NCI-H2107 (cell line): ENCODE results near the gene SPDYE6.
"Not testable (repeated sequence)": the region's sequence is repeated elsewhere in the genome, so short reads cannot be mapped to it uniquely, and the experiment has no call there.

Source experiments
- DNase-seq: peaks from one replicate; lab custom pipeline; 2025; lab: John Stamatoyannopoulos, UW

Gene SPDYE6

DNA sequence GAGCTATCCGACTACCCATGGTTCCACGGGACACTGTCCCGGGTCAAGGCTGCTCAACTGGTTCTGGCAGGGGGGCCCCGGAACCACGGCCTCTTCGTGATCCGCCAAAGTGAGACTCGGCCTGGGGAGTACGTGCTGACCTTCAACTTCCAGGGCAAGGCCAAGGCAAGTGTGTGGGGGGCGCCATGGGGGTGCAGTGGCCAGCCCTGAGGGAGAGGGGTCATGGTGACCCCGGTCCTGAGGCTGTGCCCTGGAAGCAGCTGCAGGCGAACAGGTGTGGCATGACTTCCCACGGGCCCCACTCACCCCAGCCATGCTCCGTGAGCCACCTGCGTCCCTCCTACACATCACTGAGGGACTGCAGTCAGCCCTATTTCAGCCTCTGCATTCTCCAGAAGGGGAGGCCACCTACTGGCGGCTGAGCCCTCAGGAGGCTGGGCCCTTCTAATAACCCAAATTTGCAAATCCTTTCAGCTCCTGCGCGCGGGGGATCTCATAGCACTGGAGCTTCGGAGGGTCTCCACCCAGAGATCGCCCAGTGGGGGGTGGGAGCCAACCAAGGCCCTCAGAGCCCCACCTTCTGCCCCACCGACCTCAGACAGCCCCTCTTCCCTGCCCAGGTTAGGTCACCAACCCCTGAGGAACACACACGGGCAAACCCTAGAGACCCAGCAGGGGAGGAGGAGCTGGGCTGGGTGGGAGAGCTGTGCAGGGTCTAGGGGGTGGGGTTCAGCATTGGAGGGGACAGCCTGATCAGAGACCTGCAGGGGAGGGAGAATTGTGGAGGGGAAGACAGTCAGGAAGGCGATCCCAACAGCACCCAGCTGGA is 38.8 kb downstream of the SPDYE6 start:
- no peak for DNase-seq

DNA sequence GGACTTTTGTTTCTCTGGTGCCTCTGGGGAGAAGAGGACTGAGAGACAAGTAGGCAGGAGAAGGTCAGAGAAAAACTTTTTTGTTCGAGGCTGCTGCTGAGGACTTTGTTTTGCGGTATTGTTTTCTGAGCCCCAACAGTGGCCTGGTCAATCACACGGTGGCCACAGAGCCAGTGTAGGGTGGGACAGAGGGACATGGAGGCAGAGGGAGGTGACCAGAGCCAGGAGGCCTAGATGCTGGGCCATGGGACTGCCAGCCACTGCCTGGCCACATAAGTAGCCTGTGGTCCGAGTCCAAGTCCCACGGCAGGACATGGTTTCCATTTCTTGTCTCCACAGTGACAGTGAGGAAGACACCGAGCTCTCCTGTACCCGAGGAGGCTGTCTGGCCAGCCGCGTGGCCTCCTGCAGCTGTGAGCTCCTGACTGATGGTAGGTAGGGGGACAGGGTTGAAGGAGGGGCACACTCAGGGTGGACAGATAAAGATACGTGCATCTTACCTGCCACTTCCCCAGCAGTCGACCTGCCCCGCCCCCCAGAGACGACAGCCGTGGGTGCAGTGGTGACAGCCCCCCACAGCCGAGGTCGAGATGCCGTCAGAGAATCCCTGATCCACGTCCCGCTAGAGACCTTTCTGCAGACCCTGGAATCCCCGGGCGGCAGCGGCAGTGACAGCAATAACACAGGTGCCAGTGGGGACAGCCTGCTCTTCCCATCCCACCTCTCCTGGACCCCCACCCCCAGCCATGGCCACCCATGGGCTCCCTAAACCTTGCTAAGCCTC is 42.1 kb downstream of the SPDYE6 start:
- DNase-seq, result no peak

DNA sequence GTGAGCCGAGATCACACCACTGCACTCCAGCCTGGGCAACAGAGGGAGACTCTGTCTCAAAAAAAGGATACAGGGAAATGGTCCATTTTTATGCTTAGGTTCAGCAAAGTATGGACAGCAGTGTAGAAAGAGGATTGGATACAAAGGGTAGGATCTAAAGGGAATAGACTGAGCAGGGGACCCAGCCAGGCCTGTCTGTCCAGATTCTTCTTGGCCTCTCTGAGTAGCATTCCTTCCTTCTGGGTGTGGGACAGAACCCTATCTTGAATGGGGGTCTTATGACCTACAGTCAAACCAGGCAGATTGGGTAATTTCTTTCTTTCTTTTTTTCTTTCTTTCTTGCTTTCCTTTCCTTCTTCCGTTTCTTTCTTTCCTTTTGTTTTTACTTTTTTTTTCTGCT is 43.9 kb downstream of the SPDYE6 start:
- no peak for DNase-seq

DNA sequence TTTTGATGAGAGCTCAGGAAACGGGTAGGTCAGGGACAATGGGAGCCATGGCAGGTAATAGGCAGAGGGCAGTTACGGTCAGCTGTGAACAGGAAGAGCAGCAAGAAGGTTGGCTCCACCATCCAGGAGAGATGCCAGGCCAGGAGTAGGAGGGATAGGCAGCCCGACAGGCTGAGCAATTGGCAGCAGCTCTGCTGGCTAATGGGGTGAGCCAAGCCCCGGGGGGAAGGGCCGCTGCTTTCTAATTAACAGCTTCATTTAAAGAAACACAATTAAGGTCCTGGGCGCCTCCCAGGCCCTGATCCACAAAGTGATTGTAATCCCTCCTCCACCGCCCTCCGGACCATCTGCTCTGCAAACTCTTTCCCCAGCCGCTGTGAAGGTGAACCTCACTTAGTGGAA is 45.8 kb downstream of the SPDYE6 start:
- no peak for DNase-seq

DNA sequence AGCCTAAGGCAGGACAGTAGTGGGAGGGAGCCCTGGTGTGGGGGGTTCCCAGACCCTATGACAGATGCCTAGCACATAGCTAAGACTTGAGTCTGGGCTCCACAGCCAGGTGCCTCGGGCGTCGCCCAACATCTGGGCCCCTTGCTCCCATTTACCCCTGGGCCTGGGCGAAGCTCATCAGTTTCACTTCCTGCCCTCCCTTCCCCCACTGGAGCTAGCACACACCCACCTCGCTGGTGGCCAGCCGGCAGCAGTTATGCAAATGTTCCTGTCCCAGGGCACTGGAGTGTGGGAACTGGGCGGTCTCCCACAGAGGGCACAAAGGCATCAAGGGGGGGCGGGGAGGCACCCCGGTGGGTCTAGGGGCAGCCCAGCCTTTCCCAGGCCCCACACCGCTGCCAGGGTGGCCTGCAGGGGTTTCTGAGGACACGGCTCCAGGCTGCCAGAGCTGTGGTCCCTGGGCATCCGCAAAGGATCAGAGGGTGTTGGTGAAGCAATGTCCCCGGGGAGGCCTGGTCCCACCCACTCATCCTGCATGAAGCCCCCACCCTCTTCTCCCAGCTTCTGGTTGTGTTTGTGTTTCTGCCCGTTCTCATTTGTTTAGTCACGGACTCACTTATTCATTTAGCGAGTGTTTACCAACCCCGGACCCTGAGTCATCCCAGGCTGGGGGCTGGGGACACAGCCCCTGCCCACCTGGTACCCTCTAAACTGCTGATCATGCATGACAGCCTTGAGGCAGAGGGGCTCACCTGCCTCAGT is 49.1 kb downstream of the SPDYE6 start:
- DNase-seq, result no peak

DNA sequence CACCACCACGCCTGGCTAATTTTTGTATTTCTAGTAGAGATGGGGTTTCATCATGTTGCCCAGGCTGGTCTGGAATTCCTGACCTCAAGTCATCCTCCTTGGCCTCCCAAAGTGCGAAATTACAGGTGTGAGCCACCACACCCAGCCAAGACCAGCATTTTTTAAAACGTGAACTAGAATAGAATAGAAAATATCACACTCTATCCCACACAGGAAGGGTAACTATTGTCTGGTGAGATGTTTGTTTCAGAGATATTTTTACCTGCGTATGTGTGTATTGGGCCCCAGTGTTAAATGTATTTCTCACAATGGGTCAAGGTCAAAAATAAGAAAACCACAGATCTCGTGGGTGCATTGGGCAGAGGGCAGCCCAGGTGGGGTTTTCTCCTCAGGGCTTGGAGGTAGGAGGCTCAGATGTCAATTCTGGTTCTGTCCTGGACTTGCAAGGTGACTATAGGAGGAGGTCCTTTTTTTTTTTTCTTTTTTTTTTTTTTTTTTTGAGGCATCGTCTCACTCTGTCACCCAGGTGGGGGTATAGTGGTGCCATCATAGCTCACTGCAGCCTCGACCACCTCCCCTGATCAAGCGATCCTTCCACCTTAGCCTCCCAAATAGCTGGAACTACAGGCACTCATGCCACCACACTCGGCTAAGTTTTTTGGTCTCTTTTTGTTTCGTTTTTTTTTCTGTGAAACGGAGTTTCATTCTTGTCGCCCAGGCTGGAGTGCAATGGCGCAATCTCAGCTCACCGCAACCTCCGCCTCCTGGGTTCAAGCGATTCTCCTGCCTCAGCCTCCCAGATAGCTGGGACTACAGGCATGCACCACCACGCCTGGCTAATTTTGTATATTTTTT is 50.6 kb downstream of the SPDYE6 start:
- DNase-seq, result no peak

DNA sequence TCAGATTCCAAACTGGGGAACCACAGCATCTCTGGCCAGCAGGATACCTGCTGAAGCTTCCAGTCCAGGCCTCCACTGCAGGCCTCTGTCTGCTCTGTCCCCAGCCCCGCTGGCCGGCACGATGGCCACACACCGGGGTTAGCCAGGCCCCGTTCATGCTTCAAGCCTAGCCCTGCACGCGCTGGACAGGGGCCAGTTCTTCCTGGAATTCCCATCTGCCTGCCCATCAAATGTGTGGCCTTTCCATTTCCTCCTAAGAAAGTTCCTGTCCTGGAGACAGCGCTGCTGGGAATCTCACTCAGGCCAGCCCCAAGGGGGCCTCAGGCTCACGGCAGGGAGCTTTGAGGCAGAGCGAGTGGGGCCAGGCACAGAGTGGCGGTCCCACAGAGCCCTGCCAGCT is 51.6 kb downstream of the SPDYE6 start:
- no peak for DNase-seq

DNA sequence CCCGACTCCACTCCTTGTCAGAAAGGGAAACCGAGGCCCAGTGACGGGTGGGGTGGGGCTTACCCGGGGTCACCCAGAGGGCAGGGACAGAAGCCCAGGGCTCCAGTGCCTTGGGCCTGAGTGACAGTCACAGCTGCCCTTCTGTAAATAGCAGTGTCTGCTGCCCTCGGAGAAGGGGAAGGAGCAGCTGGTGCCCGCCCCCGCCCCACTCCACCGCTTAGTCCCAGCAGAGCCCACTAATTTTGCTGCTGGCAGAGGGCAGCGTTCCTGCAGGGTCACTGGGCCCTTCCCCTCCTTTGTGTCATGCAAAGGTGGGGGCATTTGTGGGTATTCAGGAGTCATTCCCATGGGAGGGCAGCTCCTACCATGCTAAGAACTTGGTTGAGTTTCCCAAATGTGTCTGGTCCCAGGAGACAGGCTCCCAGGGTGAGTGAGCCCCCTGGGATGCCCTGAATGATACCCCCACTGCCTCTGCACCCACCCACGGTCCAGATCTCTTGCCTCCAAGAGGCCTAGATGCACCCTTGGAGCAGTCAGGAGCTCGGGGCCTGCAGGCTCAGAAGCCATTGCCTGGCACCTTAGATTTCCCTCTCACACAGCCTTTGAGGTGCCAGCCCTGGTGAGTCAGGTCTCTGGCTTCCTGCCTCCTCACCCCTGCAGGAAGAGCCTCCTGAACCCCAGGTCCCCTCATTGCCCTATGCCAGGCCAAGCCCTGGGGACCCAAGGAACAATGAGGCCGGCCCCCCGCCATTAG is 52.4 kb downstream of the SPDYE6 start:
- DNase-seq, result no peak

DNA sequence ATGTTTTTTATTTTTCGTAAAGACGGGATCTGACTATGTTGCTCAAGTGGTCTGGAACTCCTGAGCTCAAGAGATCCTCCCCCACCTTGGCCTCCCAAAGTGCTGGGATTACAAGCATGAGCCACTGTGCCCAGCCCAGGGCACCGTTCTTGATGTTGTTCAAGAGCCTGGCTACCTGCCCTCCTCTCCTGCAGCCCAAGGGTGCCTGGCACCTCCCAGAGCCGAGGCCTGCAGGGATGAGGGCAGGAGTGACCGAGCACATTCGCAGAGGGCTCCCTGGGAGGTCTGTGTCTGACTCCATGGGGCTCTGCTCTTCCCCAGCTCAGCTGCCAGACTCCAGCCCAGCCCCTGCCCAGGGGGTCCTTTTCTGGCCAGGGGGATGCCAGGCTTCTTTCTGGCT is 54.2 kb downstream of the SPDYE6 start:
- DNase-seq, result no peak

DNA sequence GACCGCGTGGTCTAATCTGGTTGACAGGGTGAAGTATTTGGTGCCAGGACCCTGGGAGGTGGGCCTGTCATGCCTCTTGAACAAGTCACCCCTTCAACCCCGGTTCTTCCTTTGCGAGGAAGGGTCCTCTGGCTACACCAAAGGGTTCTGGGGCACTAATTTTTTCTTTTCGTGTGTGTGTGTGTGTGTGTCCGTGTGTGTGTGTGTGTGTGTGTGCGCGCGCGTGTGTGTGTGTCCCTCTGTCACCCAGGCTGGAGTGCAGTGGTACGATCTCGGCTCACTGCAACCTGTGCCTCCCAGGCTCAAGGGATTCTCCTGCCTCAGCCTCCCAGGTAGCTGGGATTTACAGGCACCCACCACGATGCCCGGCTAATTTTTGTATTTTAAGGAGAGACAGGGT is 54.9 kb downstream of the SPDYE6 start:
- DNase-seq, result not testable (repeated sequence)

DNA sequence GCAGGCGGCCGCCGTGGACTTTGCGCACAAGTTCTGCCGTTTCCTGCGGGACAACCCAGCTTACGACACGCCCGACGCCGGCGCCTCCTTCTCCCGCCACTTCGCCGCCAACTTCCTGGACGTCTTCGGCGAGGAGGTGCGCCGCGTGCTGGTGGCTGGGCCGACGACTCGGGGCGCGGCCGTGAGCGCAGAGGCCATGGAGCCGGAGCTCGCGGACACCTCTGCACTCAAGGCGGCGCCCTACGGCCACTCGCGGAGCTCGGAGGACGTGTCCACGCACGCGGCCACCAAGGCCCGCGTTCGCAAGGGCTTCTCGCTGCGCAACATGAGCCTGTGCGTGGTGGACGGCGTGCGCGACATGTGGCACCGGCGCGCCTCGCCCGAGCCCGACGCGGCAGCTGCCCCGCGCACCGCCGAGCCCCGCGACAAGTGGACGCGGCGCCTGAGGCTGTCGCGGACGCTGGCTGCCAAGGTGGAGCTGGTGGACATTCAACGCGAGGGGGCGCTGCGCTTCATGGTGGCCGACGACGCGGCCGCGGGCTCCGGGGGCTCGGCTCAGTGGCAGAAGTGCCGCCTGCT is 55.5 kb downstream of the SPDYE6 start:
- no peak for DNase-seq

DNA sequence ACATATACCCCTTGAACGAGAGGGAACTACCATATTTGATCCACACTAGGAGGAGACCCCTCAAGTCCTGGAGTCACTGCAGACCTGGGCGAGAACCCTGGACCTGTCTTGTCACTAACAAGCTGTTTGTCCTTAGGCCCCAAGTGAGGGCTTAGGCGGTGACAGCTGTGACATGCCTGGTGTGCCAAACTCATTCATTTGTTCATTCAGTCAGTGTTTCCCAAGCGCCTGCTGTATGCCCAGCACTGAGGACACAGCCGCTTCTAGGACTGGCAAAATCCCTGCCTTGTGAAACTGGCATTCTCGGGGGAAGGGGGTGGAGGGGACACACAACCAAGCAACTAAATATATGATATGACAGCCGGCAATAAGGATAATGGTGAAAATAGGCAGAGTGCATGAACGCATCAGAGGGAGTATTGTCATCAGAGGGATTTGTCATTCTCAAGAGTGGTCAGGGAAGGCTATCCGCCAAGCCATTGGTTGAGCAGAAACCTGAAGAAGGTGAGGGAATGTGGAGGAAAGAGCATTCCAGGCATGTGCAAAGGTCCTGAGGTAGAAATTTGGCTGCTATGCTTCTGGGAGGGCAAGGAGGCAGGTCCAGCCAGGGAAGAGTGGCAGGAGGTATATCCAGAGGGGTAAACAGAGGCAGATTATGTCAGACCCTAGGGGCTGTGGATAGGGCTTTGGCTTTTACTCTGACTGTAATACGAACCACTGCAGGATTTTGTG is 58.6 kb downstream of the SPDYE6 start:
- no peak for DNase-seq

DNA sequence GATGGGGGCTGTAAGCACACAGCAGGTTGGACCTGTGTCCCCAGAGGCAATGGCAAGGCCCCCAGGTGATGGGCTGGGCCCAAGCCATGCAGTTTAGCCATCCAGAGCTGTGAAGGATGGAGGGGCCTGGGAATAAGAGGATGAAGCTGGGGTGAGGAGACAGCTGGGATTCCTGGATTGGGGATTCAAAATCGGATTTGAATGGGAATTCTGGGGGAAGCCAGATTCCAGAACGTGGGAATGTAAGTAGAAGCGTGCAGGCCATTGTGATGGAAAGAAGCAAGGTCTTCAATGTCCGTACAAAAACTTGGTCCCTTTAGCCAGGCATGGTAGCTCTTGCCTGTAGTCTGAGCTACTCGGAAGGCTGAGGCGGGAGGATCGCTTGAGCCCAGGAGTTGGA is 59.7 kb downstream of the SPDYE6 start:
- DNase-seq, result no peak

DNA sequence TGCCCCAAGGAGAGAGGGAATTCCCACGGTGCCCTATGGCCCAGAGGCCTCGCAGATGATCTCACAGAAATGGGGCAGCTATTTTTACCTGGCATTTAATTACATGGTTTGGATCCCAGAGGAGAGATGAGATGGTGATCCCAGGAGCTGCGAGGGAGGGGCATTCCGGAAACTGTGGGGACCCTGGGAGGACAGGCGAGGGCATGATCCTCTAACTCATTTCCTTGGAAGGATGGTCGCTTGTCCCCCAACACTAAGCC is 60.1 kb downstream of the SPDYE6 start:
- no peak for DNase-seq
